ENCODE data around the gene KDM2B.

DNA sequence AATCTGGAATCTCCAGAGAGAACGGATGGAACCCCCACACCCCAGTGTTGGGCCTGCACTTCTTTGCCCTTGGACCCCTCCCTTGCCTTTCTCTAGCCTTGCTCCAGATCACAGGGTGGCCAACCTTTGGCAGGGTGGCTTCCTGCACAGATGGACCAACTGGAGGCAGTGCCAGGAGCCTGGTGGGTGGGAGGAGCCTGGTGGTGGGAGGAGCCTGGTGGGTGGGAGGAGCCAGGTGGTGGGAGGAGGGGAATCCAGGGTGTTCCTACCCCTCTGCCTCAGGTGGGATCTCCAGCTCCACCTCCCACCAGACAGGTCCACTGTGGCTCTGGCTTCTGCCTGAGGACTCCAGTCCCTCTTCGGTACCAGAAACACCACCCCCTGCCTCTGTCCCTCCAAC lies 30.5 kb upstream of the KDM2B start:
- TF ChIP-seq POLR2A (IDR thresholded peaks at IDR 0.05; ENCODE audit: low read length) (no peak), GATA1 (IDR thresholded peaks at IDR 0.05; ENCODE audit: low read depth, low read length) (no peak)
